HCT116 (cell line): ENCODE measurements around the gene NAGLU.

Source experiments
- CTCF ChIP-seq, 3 experiments: fragments of 200-600 bp in 1 of 3; sonication (generic) in 1 of 3; IDR thresholded peaks in 2 of 3; conservative IDR thresholded peaks in 1 of 3; 2 replicates each; pipeline ENCODE4 v1.5.1; 2012 to 2017; ENCODE audit warnings: low read depth in 2 of 3, low read length in 2 of 3, antibody characterized with exemption in 1 of 3, borderline replicate concordance in 1 of 3, control low read depth in 1 of 3, mild to moderate bottlenecking in 1 of 3, mixed read lengths in 1 of 3, mixed run types in 1 of 3, moderate library complexity in 1 of 3; ENCODE audit not compliant: insufficient read depth in 1 of 3
- ELF1 ChIP-seq: IDR thresholded peaks from 2 replicates; pipeline ENCODE4 v1.6.1; 2012; ENCODE audit warnings: low read depth, borderline replicate concordance
- EZH2 ChIP-seq: fragments of 200-600 bp; sonication (generic); IDR thresholded peaks from 2 replicates; pipeline ENCODE4 v1.6.1; 2017; ENCODE audit warnings: antibody characterized with exemption, mixed run types
- MAX ChIP-seq: IDR thresholded peaks from 2 replicates; pipeline ENCODE4 v1.6.1; 2012
- POLR2A ChIP-seq: IDR thresholded peaks from 2 replicates; pipeline ENCODE4 v1.7.0; 2011; ENCODE audit warnings: borderline replicate concordance; ENCODE audit not compliant: insufficient read depth, insufficient read length; ENCODE audit errors: extremely low read depth
- POLR2AphosphoS5 ChIP-seq: IDR thresholded peaks from 2 replicates; pipeline ENCODE4 v1.6.1; 2011; ENCODE audit warnings: mild to moderate bottlenecking, low read depth, low read length, moderate library complexity
- RAD21 ChIP-seq: IDR thresholded peaks from 2 replicates; pipeline ENCODE4 v1.6.1; 2012; ENCODE audit warnings: low read depth, mild to moderate bottlenecking
- REST ChIP-seq: IDR thresholded peaks from 2 replicates; pipeline ENCODE4 v1.6.1; 2012; ENCODE audit warnings: low read depth
- SIN3A ChIP-seq: IDR thresholded peaks from 2 replicates; pipeline ENCODE4 v1.6.1; 2012; ENCODE audit warnings: low read depth
- SRF ChIP-seq: IDR thresholded peaks from 2 replicates; pipeline ENCODE4 v1.6.1; 2012; ENCODE audit warnings: low read depth
- TCF7L2 ChIP-seq: IDR thresholded peaks from 2 replicates; pipeline ENCODE4 v1.7.0; 2011; ENCODE audit warnings: borderline replicate concordance, inconsistent platforms; ENCODE audit not compliant: insufficient read depth, insufficient read length; ENCODE audit errors: extremely low read depth
- YY1 ChIP-seq: IDR thresholded peaks from 2 replicates; pipeline ENCODE4 v1.6.1; 2011; ENCODE audit warnings: low read length, low read depth, moderate library complexity, mild to moderate bottlenecking; ENCODE audit not compliant: insufficient replicate concordance; ENCODE audit errors: extremely low read depth

- TF ChIP-seq SRF (no peak), POLR2A (no peak), TCF7L2 (no peak), CTCF (IDR thresholded peaks at IDR 0.05 in 2 of 3, conservative IDR thresholded peaks at IDR 0.05 in 1 of 3; ENCODE audit: borderline replicate concordance in 1 of 3, insufficient read depth in 1 of 3, low read depth in 2 of 3, low read length in 2 of 3) (no peak), SIN3A (no peak), EZH2 (no peak), MAX (no peak), POLR2AphosphoS5 (no peak), YY1 (no peak), RAD21 (no peak), REST (no peak), ELF1 (no peak)
These were observed 28.4 kb upstream of the NAGLU start for GRCh38 chr17:42507671-42508070.
